HEK293 (cell line): Measurements from ENCODE around the gene B4GALT6.

Experiments
- CTCF ChIA-PET: fragments of 350-600 bp; formaldehyde crosslinking; extraction: SDS; loops from one replicate; lab custom pipeline; 2021; ENCODE audit warnings: antibody characterized with exemption; lab: Yijun Ruan, JAX
- POLR2A ChIA-PET: fragments of 300-600 bp; formaldehyde crosslinking; extraction: SDS; loops from one replicate; lab custom pipeline; 2020; ENCODE audit warnings: antibody characterized with exemption, inconsistent platforms; lab: Yijun Ruan, JAX
- H3K27ac ChIP-seq: fragments of 200-500 bp; sonication (Bioruptor generic); 2 replicates; pipeline ENCODE4 v1.5.1; 2014; ENCODE audit warnings: low read depth, low read length, control low read depth, inconsistent platforms; ENCODE audit errors: extremely low read depth
- H3K36me3 ChIP-seq, 2 experiments: fragments of 200-500 bp in 1 of 2; sonication (Bioruptor generic) in 1 of 2; 1 replicate in 1 of 2; 2 replicates in 1 of 2; pipeline ENCODE4 v1.5.1; 2014 to 2017; ENCODE audit warnings: inconsistent platforms in 2 of 2, low read length in 2 of 2; ENCODE audit not compliant: control insufficient read depth in 2 of 2, insufficient read depth in 1 of 2
- H3K4me1 ChIP-seq: fragments of 200-500 bp; sonication (Bioruptor generic); 2 replicates; pipeline ENCODE4 v1.5.1; 2014; ENCODE audit warnings: mild to moderate bottlenecking, low read length, inconsistent platforms; ENCODE audit not compliant: control insufficient read depth, insufficient read depth
- H3K4me3 ChIP-seq: 2 replicates; pipeline ENCODE4 v1.5.1; 2011; ENCODE audit warnings: low read depth, mild to moderate bottlenecking, control low read depth, low read length, moderate library complexity
- H3K9me3 ChIP-seq: fragments of 200-500 bp; sonication (Bioruptor generic); 2 replicates; pipeline ENCODE4 v1.5.1; 2014; ENCODE audit warnings: low read depth, low read length, inconsistent platforms; ENCODE audit not compliant: control insufficient read depth, insufficient read depth
- AEBP2 ChIP-seq: fragments of 450-650 bp; formaldehyde crosslinking; IDR thresholded peaks from 2 replicates; pipeline ENCODE4 v1.5.1; 2016; ENCODE audit warnings: missing biosample characterization, missing genetic modification characterization, borderline replicate concordance
- PRDM4 ChIP-seq: fragments of 450-650 bp; formaldehyde crosslinking; IDR thresholded peaks from 2 replicates; pipeline ENCODE4 v1.5.1; 2017; ENCODE audit warnings: missing biosample characterization, missing genetic modification characterization
- ZBTB10 ChIP-seq: fragments of 450-650 bp; formaldehyde crosslinking; IDR thresholded peaks from 2 replicates; pipeline ENCODE4 v1.5.1; 2016; ENCODE audit warnings: missing biosample characterization, missing genetic modification characterization
- ZNF10 ChIP-seq: fragments of 450-650 bp; formaldehyde crosslinking; IDR thresholded peaks from 2 replicates; pipeline ENCODE4 v1.5.1; 2017; ENCODE audit warnings: missing biosample characterization, missing genetic modification characterization
- ZNF148 ChIP-seq: fragments of 450-650 bp; formaldehyde crosslinking; IDR thresholded peaks from 2 replicates; pipeline ENCODE4 v1.5.0; 2017; ENCODE audit warnings: missing biosample characterization, missing genetic modification characterization, borderline replicate concordance
- ZNF223 ChIP-seq: fragments of 450-650 bp; formaldehyde crosslinking; IDR thresholded peaks from 2 replicates; pipeline ENCODE4 v1.5.1; 2016; ENCODE audit warnings: missing biosample characterization, missing genetic modification characterization
- ZNF23 ChIP-seq: fragments of 450-650 bp; formaldehyde crosslinking; IDR thresholded peaks from 2 replicates; pipeline ENCODE4 v1.5.1; 2016; ENCODE audit warnings: missing biosample characterization, missing genetic modification characterization, borderline replicate concordance
- ZNF24 ChIP-seq: fragments of 450-650 bp; formaldehyde crosslinking; IDR thresholded peaks from 2 replicates; pipeline ENCODE4 v1.5.1; 2016; ENCODE audit warnings: missing biosample characterization, missing genetic modification characterization
- ZNF335 ChIP-seq: fragments of 450-650 bp; formaldehyde crosslinking; conservative IDR thresholded peaks from 2 replicates; pipeline ENCODE4 v1.5.1; 2016; ENCODE audit warnings: missing biosample characterization, missing genetic modification characterization
- ZNF426 ChIP-seq: fragments of 450-650 bp; formaldehyde crosslinking; IDR thresholded peaks from 2 replicates; pipeline ENCODE4 v1.5.1; 2017; ENCODE audit warnings: missing biosample characterization, missing genetic modification characterization, mild to moderate bottlenecking, inconsistent platforms, moderate library complexity
- ZNF433 ChIP-seq: fragments of 450-650 bp; formaldehyde crosslinking; IDR thresholded peaks from 2 replicates; pipeline ENCODE4 v1.5.1; 2016; ENCODE audit warnings: missing biosample characterization, missing genetic modification characterization, low read depth
- ZNF558 ChIP-seq: fragments of 450-650 bp; formaldehyde crosslinking; IDR thresholded peaks from 2 replicates; pipeline ENCODE4 v1.5.1; 2016; ENCODE audit warnings: missing biosample characterization, missing genetic modification characterization
- ZNF768 ChIP-seq: fragments of 450-650 bp; formaldehyde crosslinking; IDR thresholded peaks from 2 replicates; pipeline ENCODE4 v1.5.1; 2018; ENCODE audit warnings: missing biosample characterization, mild to moderate bottlenecking, missing genetic modification characterization
- ZNF776 ChIP-seq: fragments of 450-650 bp; formaldehyde crosslinking; IDR thresholded peaks from 2 replicates; pipeline ENCODE4 v1.5.0; 2017; ENCODE audit warnings: missing biosample characterization, missing genetic modification characterization, borderline replicate concordance

B4GALT6 gene

GRCh38 chr18:31583185-31583854, 101.1 kb downstream of the B4GALT6 start:
- CTCF ChIA-PET: interaction anchor here (1.1 kb wide), 1 partner anchor 139 kb away, joined by 3 read pairs; no protein-coding TSS in a partner anchor
- no peaks in the 10 kb centered on the region for H3K9me3 ChIP-seq

GRCh38 chr18:31581498-31582197, 102.7 kb downstream of the B4GALT6 start:
- no peaks in the 10 kb centered on the region for H3K4me1 ChIP-seq
- ChIA-PET POLR2A (no interaction called here), CTCF (no interaction called here)
- no peaks in the 10 kb centered on the region for H3K36me3 ChIP-seq
- H3K9me3 ChIP-seq: no peaks in the 10 kb centered on the region
- H3K27ac ChIP-seq: no peak overlapping the region
- no peak overlapping the region for H3K4me3 ChIP-seq
- no peak for TF ChIP-seq PRDM4 (tag by site-specific recombination)
- no peak for TF ChIP-seq ZNF768 (tag by site-specific recombination)
- TF ChIP-seq ZNF776 (tag by site-specific recombination): no peak
- no peak for TF ChIP-seq ZBTB10 (tag by site-specific recombination)
- no peak for TF ChIP-seq ZNF23

More at GRCh38 chr18:31583185-31583854, 101.1 kb downstream of the B4GALT6 start:
- Histone ChIP-seq H3K27ac (no peak overlapping the region), H3K4me3 (no peak overlapping the region), H3K4me1 (no peaks in the 10 kb centered on the region), H3K36me3 (no peaks in the 10 kb centered on the region)
- POLR2A ChIA-PET: no interaction called here
- TF ChIP-seq ZNF148 (tag by site-specific recombination) (no peak), ZBTB10 (tag by site-specific recombination) (no peak), ZNF433 (no peak), AEBP2 (tag by site-specific recombination) (no peak), ZNF335 (tag by site-specific recombination) (no peak), ZNF426 (no peak), ZNF223 (tag by site-specific recombination) (no peak), ZNF558 (no peak), ZNF10 (no peak), ZNF24 (no peak)
